ENCODE data around the gene CDC20B.
"Not testable (repeated sequence)": the region's sequence is repeated elsewhere in the genome, so short reads cannot be mapped to it uniquely, and the experiment has no call there.

Gene CDC20B

GRCh38 chr5:55096861-55097260 is 76.1 kb downstream of the CDC20B start:
- H3K4me3 ChIP-seq (ENCODE audit: low read length), result no peak overlapping the region
- no peak overlapping the region for H3K27ac ChIP-seq (ENCODE audit: low read depth, low read length)
- H3K27me3 ChIP-seq (ENCODE audit: insufficient read depth, low read length), result no peaks in the 10 kb centered on the region
- no peaks in the 10 kb centered on the region for H3K9me3 ChIP-seq (ENCODE audit: insufficient read depth, low read depth, low read length)
- no peaks in the 10 kb centered on the region for H3K36me3 ChIP-seq (ENCODE audit: insufficient read depth, low read length)
- WGBS, result 87% methylated on average over 6 of the region's 6 CpGs
- no peak overlapping the region for H3K9ac ChIP-seq (ENCODE audit: low read depth, low read length)
- no peaks in the 10 kb centered on the region for H3K4me1 ChIP-seq (ENCODE audit: insufficient read depth, low read length)

GRCh38 chr5:55096182-55096581 is 76.8 kb downstream of the CDC20B start:
- H3K36me3 ChIP-seq (ENCODE audit: insufficient read depth, low read length), result no peaks in the 10 kb centered on the region
- no peaks in the 10 kb centered on the region for H3K27me3 ChIP-seq (ENCODE audit: insufficient read depth, low read length)
- H3K4me3 ChIP-seq (ENCODE audit: low read length), result no peak overlapping the region
- H3K9ac ChIP-seq (ENCODE audit: low read depth, low read length), result no peak overlapping the region
- WGBS, result over 99% methylated on average over 3 of the region's 3 CpGs
- H3K4me1 ChIP-seq (ENCODE audit: insufficient read depth, low read length), result no peaks in the 10 kb centered on the region
- H3K9me3 ChIP-seq (ENCODE audit: insufficient read depth, low read depth, low read length), result no peaks in the 10 kb centered on the region
- no peak overlapping the region for H3K27ac ChIP-seq (ENCODE audit: low read depth, low read length)

DNA sequence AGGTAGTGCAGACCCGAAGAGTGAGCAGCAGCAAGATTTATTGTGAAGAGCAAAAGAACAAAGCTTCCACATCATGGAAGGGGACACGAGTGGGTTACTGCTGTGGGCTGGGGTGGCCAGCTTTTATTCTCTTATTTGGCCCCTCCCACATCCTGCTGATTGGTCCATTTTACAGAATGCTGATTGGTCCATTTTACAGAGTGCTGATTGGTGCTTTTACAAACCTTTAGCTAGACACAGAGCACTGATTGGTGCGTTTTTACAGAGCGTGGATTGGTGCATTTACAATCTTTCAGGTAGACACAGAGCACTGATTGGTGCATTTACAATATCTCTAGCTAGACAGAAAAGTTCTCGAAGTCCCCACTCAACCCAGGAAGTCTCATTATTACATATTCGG is 82.0 kb downstream of the CDC20B start:
- H3K9ac ChIP-seq (ENCODE audit: low read depth, low read length); H3K27ac ChIP-seq (ENCODE audit: low read depth, low read length); H3K27me3 ChIP-seq (ENCODE audit: insufficient read depth, low read length); H3K9me3 ChIP-seq (ENCODE audit: insufficient read depth, low read depth, low read length); H3K4me3 ChIP-seq (ENCODE audit: low read length); H3K4me1 ChIP-seq (ENCODE audit: insufficient read depth, low read length); H3K36me3 ChIP-seq (ENCODE audit: insufficient read depth, low read length): not testable (repeated sequence)
- WGBS, result 95% methylated on average over 6 of the region's 6 CpGs

DNA sequence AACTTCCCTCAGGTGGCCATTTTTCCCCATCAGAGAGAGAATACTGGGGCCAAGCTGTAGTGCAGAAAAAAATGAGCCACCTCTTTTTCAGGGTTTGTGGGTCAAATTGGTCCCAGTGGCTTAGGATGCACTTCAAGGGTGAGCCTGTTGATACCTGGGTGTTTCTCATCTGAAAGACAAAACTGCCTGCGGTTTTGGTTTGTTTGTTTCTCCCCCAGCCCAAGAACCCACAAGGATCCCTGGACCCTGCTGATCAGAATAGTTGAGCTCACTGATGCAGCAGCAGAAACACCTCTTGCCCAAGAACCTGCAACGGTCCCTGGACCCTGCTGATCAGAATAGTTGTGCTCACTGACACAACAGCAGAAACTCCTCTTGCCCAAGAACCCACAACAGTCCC is 83.7 kb downstream of the CDC20B start:
- H3K4me1 ChIP-seq (ENCODE audit: insufficient read depth, low read length); H3K9me3 ChIP-seq (ENCODE audit: insufficient read depth, low read depth, low read length); H3K9ac ChIP-seq (ENCODE audit: low read depth, low read length); H3K27me3 ChIP-seq (ENCODE audit: insufficient read depth, low read length); H3K4me3 ChIP-seq (ENCODE audit: low read length); H3K27ac ChIP-seq (ENCODE audit: low read depth, low read length); H3K36me3 ChIP-seq (ENCODE audit: insufficient read depth, low read length): not testable (repeated sequence)
- 67% methylated on average over 2 of the region's 2 CpGs for WGBS

GRCh38 chr5:55081541-55081940 is 91.4 kb downstream of the CDC20B start:
- no peak overlapping the region for H3K27ac ChIP-seq (ENCODE audit: low read depth, low read length)
- no peaks in the 10 kb centered on the region for H3K27me3 ChIP-seq (ENCODE audit: insufficient read depth, low read length)
- no peak overlapping the region for H3K4me3 ChIP-seq (ENCODE audit: low read length)
- no peak overlapping the region for H3K9ac ChIP-seq (ENCODE audit: low read depth, low read length)
- H3K9me3 ChIP-seq (ENCODE audit: insufficient read depth, low read depth, low read length), result peaks cover 32% of the 10 kb centered on the region
- no peaks in the 10 kb centered on the region for H3K36me3 ChIP-seq (ENCODE audit: insufficient read depth, low read length)
- H3K4me1 ChIP-seq (ENCODE audit: insufficient read depth, low read length), result no peaks in the 10 kb centered on the region

GRCh38 chr5:55073211-55073610 is 99.8 kb downstream of the CDC20B start:
- peaks cover 5% of the 10 kb centered on the region; the same call in 1 of the 2 replicates for H3K4me1 ChIP-seq (ENCODE audit: insufficient read depth, low read length)
- no peaks in the 10 kb centered on the region for H3K27me3 ChIP-seq (ENCODE audit: insufficient read depth, low read length)
- no peaks in the 10 kb centered on the region for H3K9me3 ChIP-seq (ENCODE audit: insufficient read depth, low read depth, low read length)
- H3K36me3 ChIP-seq (ENCODE audit: insufficient read depth, low read length), result no peaks in the 10 kb centered on the region
- H3K27ac ChIP-seq (ENCODE audit: low read depth, low read length), result no peak overlapping the region
- no peak overlapping the region for H3K4me3 ChIP-seq (ENCODE audit: low read length)
- over 99% methylated on average over 3 of the region's 3 CpGs for WGBS
- no peak overlapping the region for H3K9ac ChIP-seq (ENCODE audit: low read depth, low read length)

GRCh38 chr5:55072666-55073065 is 100.3 kb downstream of the CDC20B start:
- WGBS, result 95% methylated on average over 2 of the region's 2 CpGs
- Histone ChIP-seq H3K9ac (ENCODE audit: low read depth, low read length) (no peak overlapping the region), H3K36me3 (ENCODE audit: insufficient read depth, low read length) (no peaks in the 10 kb centered on the region), H3K27me3 (ENCODE audit: insufficient read depth, low read length) (no peaks in the 10 kb centered on the region), H3K27ac (ENCODE audit: low read depth, low read length) (no peak overlapping the region), H3K9me3 (ENCODE audit: insufficient read depth, low read depth, low read length) (no peaks in the 10 kb centered on the region), H3K4me3 (ENCODE audit: low read length) (no peak overlapping the region), H3K4me1 (ENCODE audit: insufficient read depth, low read length) (peaks cover 5% of the 10 kb centered on the region; the same call in 1 of the 2 replicates)

DNA sequence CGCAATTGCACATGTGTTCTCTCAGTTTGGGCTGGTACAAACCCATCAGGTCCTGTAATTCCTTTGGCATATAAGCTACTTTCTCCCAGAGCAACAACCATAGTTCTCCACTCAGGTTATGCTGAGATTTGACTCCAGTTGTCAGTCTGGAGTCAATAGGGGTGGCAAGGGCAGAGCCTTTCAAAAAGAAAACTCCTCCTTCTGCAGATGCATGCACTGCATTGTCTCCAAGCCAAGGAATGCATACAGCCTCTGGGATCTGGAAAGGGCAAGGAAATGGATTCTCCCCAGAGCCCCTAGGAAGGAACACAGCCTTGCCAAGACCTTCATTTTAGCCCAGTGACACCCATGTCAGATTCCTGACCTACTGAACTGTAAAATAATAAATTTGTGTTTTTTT is 101.6 kb downstream of the CDC20B start:
- 92% methylated on average over 1 of the region's 1 CpG for WGBS
- peaks cover 5% of the 10 kb centered on the region; the same call in 1 of the 2 replicates for H3K4me1 ChIP-seq (ENCODE audit: insufficient read depth, low read length)
- H3K27ac ChIP-seq (ENCODE audit: low read depth, low read length), result no peak overlapping the region
- H3K27me3 ChIP-seq (ENCODE audit: insufficient read depth, low read length), result no peaks in the 10 kb centered on the region
- no peak overlapping the region for H3K9ac ChIP-seq (ENCODE audit: low read depth, low read length)
- H3K36me3 ChIP-seq (ENCODE audit: insufficient read depth, low read length), result no peaks in the 10 kb centered on the region
- no peak overlapping the region for H3K4me3 ChIP-seq (ENCODE audit: low read length)
- no peaks in the 10 kb centered on the region for H3K9me3 ChIP-seq (ENCODE audit: insufficient read depth, low read depth, low read length)

GRCh38 chr5:55070968-55071367 is 102.0 kb downstream of the CDC20B start:
- no peaks in the 10 kb centered on the region for H3K9me3 ChIP-seq (ENCODE audit: insufficient read depth, low read depth, low read length)
- 91% methylated on average over 1 of the region's 1 CpG for WGBS
- no peaks in the 10 kb centered on the region for H3K27me3 ChIP-seq (ENCODE audit: insufficient read depth, low read length)

GRCh38 chr5:55066277-55066676 is 106.7 kb downstream of the CDC20B start:
- Histone ChIP-seq H3K4me1 (ENCODE audit: insufficient read depth, low read length) (peaks cover under 1% of the 10 kb centered on the region; the same call in 1 of the 2 replicates), H3K4me3 (ENCODE audit: low read length) (no peak overlapping the region), H3K9ac (ENCODE audit: low read depth, low read length) (no peak overlapping the region), H3K36me3 (ENCODE audit: insufficient read depth, low read length) (no peaks in the 10 kb centered on the region), H3K27ac (ENCODE audit: low read depth, low read length) (no peak overlapping the region), H3K27me3 (ENCODE audit: insufficient read depth, low read length) (no peaks in the 10 kb centered on the region), H3K9me3 (ENCODE audit: insufficient read depth, low read depth, low read length) (0 out of 2 replicates have a peak, but pooled peaks cover 6% of the 10 kb centered on the region)
- 93% methylated on average over 3 of the region's 3 CpGs for WGBS

More at GRCh38 chr5:55070968-55071367, 102.0 kb downstream of the CDC20B start:
- Histone ChIP-seq H3K9ac (ENCODE audit: low read depth, low read length) (no peak overlapping the region), H3K4me3 (ENCODE audit: low read length) (no peak overlapping the region), H3K4me1 (ENCODE audit: insufficient read depth, low read length) (peaks cover 5% of the 10 kb centered on the region; the same call in 1 of the 2 replicates), H3K27ac (ENCODE audit: low read depth, low read length) (no peak overlapping the region), H3K36me3 (ENCODE audit: insufficient read depth, low read length) (no peaks in the 10 kb centered on the region)

DNA sequence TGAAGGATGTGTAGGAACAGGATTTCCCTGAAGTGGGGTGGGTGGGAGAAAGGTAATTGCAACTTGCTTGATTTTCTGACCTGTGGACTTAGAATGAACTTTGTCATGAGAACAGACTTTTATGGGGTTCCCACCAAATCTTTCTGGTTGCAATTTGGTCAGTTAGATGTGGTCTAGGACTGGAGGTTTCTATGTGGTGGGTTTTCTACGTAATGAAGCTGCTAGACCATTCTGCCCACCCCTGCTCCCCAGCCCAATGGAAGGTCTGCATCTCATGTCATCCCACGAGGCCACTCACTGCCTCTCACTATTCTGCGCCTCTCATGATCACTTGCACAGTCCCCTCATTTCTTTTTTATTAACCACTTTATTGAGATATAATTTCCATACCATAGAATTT is 108.5 kb downstream of the CDC20B start:
- Histone ChIP-seq H3K4me1 (ENCODE audit: insufficient read depth, low read length) (no peaks in the 10 kb centered on the region), H3K9ac (ENCODE audit: low read depth, low read length) (no peak overlapping the region), H3K4me3 (ENCODE audit: low read length) (no peak overlapping the region), H3K9me3 (ENCODE audit: insufficient read depth, low read depth, low read length) (0 out of 2 replicates have a peak, but pooled peaks cover 6% of the 10 kb centered on the region), H3K27me3 (ENCODE audit: insufficient read depth, low read length) (no peaks in the 10 kb centered on the region), H3K27ac (ENCODE audit: low read depth, low read length) (no peak overlapping the region), H3K36me3 (ENCODE audit: insufficient read depth, low read length) (no peaks in the 10 kb centered on the region)
- 89% methylated on average over 3 of the region's 3 CpGs for WGBS

DNA sequence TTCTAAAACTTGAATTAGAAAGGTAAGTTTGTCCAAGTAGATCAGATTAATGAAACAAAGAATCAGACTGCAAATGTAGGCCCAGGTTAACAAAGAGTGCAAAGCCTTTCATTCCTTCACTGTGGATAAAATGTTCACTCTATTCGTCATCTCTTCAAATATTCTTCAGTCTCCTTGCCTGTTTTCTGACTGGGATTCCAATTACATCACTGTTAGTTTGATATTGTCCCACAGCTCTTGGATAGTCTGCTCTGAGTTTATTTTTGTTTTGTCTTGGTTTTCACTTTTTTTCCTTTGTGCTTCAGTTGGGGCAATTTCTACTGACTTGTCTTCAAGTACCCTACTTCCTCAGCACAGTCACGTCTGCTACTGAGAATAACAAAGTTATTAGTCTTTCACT is 109.1 kb downstream of the CDC20B start:
- 0 out of 2 replicates have a peak, but pooled peaks cover 6% of the 10 kb centered on the region for H3K9me3 ChIP-seq (ENCODE audit: insufficient read depth, low read depth, low read length)
- no peak overlapping the region for H3K27ac ChIP-seq (ENCODE audit: low read depth, low read length)
- H3K4me3 ChIP-seq (ENCODE audit: low read length), result no peak overlapping the region
- no peaks in the 10 kb centered on the region for H3K4me1 ChIP-seq (ENCODE audit: insufficient read depth, low read length)
- H3K36me3 ChIP-seq (ENCODE audit: insufficient read depth, low read length), result no peaks in the 10 kb centered on the region
- H3K9ac ChIP-seq (ENCODE audit: low read depth, low read length), result no peak overlapping the region
- WGBS, result 92% methylated on average over 2 of the region's 2 CpGs
- H3K27me3 ChIP-seq (ENCODE audit: insufficient read depth, low read length), result no peaks in the 10 kb centered on the region
